Keratinocyte (primary cell): Measurements from ENCODE around the gene FAM120AOS. TPM values are rescaled to one million over a fixed set of nuclear protein-coding genes. Genes with fewer than 3 reads are reported as not detected.

Source experiments
- DNase-seq: peaks from one replicate; pipeline ENCODE4 v3.0.0-alpha.2; 2011; ENCODE audit warnings: low read depth, missing footprints, low spot score
- FAIRE-seq: peaks from 2 replicates; lab custom pipeline; 2011; peaks lifted over from hg19 to GRCh38; lab: Jason Lieb, UNC
- H2AFZ ChIP-seq: 2 replicates; pipeline ENCODE4 v1.6.0; 2012; ENCODE audit warnings: low read length, control low read depth, inconsistent platforms; ENCODE audit not compliant: control insufficient read depth
- H3K27ac ChIP-seq: 2 replicates; pipeline ENCODE4 v1.5.1; 2011; ENCODE audit warnings: low read length; ENCODE audit not compliant: control insufficient read depth, insufficient read depth
- H3K27me3 ChIP-seq: 3 replicates; pipeline ENCODE4 v1.6.0; 2011; ENCODE audit warnings: low read length; ENCODE audit not compliant: control insufficient read depth, insufficient read depth; ENCODE audit errors: extremely low read depth
- H3K36me3 ChIP-seq, 2 experiments: 2 replicates in 1 of 2; 3 replicates in 1 of 2; pipeline ENCODE4 v1.5.1; 2011; ENCODE audit warnings: low read length in 2 of 2, mild to moderate bottlenecking in 1 of 2; ENCODE audit not compliant: control insufficient read depth in 2 of 2, insufficient read depth in 2 of 2; ENCODE audit errors: extremely low read depth in 1 of 2
- H3K4me1 ChIP-seq: 3 replicates; pipeline ENCODE4 v1.5.1; 2011; ENCODE audit warnings: low read length; ENCODE audit not compliant: control insufficient read depth, insufficient read depth; ENCODE audit errors: extremely low read depth
- H3K4me2 ChIP-seq: 3 replicates; pipeline ENCODE4 v1.6.0; 2011; ENCODE audit warnings: low read depth, low read length; ENCODE audit not compliant: control insufficient read depth, insufficient read depth; ENCODE audit errors: extremely low read depth
- H3K4me3 ChIP-seq, 3 experiments: fragments of 200-600 bp in 1 of 3; sonication (generic) in 1 of 3; 2 replicates in 2 of 3; 3 replicates in 1 of 3; pipeline ENCODE4 v1.5.1; 2011 to 2016; ENCODE audit warnings: low read length in 3 of 3, mild to moderate bottlenecking in 3 of 3, control low read depth in 2 of 3, inconsistent platforms in 1 of 3, low read depth in 1 of 3, mixed read lengths in 1 of 3, mixed run types in 1 of 3, moderate library complexity in 1 of 3; ENCODE audit not compliant: control insufficient read depth in 2 of 3, insufficient read depth in 2 of 3; ENCODE audit errors: extremely low read depth in 1 of 3
- H3K79me2 ChIP-seq: 2 replicates; pipeline ENCODE4 v1.6.0; 2012; ENCODE audit warnings: low read length; ENCODE audit not compliant: control insufficient read depth, insufficient read depth
- H3K9ac ChIP-seq: 3 replicates; pipeline ENCODE4 v1.6.0; 2011; ENCODE audit warnings: low read length; ENCODE audit not compliant: control insufficient read depth, insufficient read depth; ENCODE audit errors: extremely low read depth
- H3K9me1 ChIP-seq: 3 replicates; pipeline ENCODE4 v1.6.0; 2011; ENCODE audit warnings: low read length; ENCODE audit not compliant: control insufficient read depth, insufficient read depth; ENCODE audit errors: extremely low read depth
- H3K9me3 ChIP-seq: 2 replicates; pipeline ENCODE4 v1.5.1; 2012; ENCODE audit warnings: low read depth, low read length; ENCODE audit not compliant: control insufficient read depth
- H4K20me1 ChIP-seq: 3 replicates; pipeline ENCODE4 v1.6.0; 2011; ENCODE audit warnings: low read length; ENCODE audit not compliant: control insufficient read depth, insufficient read depth; ENCODE audit errors: extremely low read depth
- EZH2 ChIP-seq: IDR thresholded peaks from one replicate; pipeline ENCODE4 v1.6.1; 2012; ENCODE audit warnings: inconsistent platforms, mild to moderate bottlenecking, low read length, moderate library complexity
- dilution Hi-C: fragments of 300-500 bp; cut with MboI; formaldehyde crosslinking; loops from one replicate; pipeline ENCODE4 v1.7.0; 2020; ENCODE audit warnings: low sequenced_read_pairs; ENCODE audit not compliant: extremely low pct_ligation_motif_present
- polyA plus RNA-seq, 5 experiments: library from polyadenylated mRNA; depleted of rRNA in 3 of 5; stranded (reverse) in 3 of 5; stranded (forward) in 1 of 5; unstranded in 1 of 5; fragments of >200 nt; gene quantifications; 1 replicate in 1 of 5; 2 replicates in 3 of 5; 3 replicates in 1 of 5; pipeline versions ENCODE4 v1.2.1 to v1.2.3, GENCODE V29; 2011 to 2012; ENCODE audit warnings: missing spikeins in 2 of 5, low read depth in 1 of 5, low replicate concordance in 1 of 5
- TF ChIP-seq, protein P1 (sequence below), 3 experiments: IDR thresholded peaks in 1 of 3; conservative IDR thresholded peaks in 1 of 3; optimal IDR thresholded peaks in 1 of 3; 2 replicates in 2 of 3; 3 replicates in 1 of 3; pipeline versions ENCODE3 to v1.5.1; 2011; ENCODE audit warnings: low read length in 3 of 3, mild to moderate bottlenecking in 3 of 3, moderate library complexity in 2 of 3, control low read depth in 1 of 3, inconsistent platforms in 1 of 3; ENCODE audit not compliant: insufficient read depth in 2 of 3; ENCODE audit errors: extremely low read depth in 1 of 3

The FAM120AOS gene
- polyA plus RNA-seq, 1 donor (not counting 4 experiments of a cell fraction or from before 2014, with no cell fraction given), result 18.6 TPM

- peak overlapping the region; percentile 70 for H3K4me2 ChIP-seq
- TF ChIP-seq, protein P1, sequence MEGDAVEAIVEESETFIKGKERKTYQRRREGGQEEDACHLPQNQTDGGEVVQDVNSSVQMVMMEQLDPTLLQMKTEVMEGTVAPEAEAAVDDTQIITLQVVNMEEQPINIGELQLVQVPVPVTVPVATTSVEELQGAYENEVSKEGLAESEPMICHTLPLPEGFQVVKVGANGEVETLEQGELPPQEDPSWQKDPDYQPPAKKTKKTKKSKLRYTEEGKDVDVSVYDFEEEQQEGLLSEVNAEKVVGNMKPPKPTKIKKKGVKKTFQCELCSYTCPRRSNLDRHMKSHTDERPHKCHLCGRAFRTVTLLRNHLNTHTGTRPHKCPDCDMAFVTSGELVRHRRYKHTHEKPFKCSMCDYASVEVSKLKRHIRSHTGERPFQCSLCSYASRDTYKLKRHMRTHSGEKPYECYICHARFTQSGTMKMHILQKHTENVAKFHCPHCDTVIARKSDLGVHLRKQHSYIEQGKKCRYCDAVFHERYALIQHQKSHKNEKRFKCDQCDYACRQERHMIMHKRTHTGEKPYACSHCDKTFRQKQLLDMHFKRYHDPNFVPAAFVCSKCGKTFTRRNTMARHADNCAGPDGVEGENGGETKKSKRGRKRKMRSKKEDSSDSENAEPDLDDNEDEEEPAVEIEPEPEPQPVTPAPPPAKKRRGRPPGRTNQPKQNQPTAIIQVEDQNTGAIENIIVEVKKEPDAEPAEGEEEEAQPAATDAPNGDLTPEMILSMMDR (optimal IDR thresholded peaks at IDR 0.05 in 1 of 3, IDR thresholded peaks at IDR 0.05 in 1 of 3, conservative IDR thresholded peaks at IDR 0.05 in 1 of 3; ENCODE audit: extremely low read depth in 1 of 3, insufficient read depth in 2 of 3, low read length in 3 of 3), result no peak
- no peak for TF ChIP-seq EZH2
- no peaks in the 10 kb centered on the region for H3K27me3 ChIP-seq
- no peak overlapping the region for H3K9ac ChIP-seq
- dilution Hi-C loops, result no loop called here
- H4K20me1 ChIP-seq, result peaks cover 21% of the 10 kb centered on the region
- peaks cover 5% of the 10 kb centered on the region for H3K9me1 ChIP-seq
- H3K79me2 ChIP-seq, result peaks cover 94% of the 10 kb centered on the region
- peaks cover 0 to 2% of the 10 kb centered on the region in 2 experiments for H3K36me3 ChIP-seq
- peak overlapping the region; percentile 29 for H3K27ac ChIP-seq
- no peak for DNase-seq
- peaks cover 38% of the 10 kb centered on the region for H3K4me1 ChIP-seq
- no peak for FAIRE-seq
- no peak overlapping the region for H2AFZ ChIP-seq
- H3K4me3 ChIP-seq, result peak overlapping the region in 2 of 3 experiments; percentile 1 to 15
- no peaks in the 10 kb centered on the region for H3K9me3 ChIP-seq
Measured at GRCh38 chr9:93467462-93467861, 14.1 kb upstream of the FAM120AOS start.

DNA sequence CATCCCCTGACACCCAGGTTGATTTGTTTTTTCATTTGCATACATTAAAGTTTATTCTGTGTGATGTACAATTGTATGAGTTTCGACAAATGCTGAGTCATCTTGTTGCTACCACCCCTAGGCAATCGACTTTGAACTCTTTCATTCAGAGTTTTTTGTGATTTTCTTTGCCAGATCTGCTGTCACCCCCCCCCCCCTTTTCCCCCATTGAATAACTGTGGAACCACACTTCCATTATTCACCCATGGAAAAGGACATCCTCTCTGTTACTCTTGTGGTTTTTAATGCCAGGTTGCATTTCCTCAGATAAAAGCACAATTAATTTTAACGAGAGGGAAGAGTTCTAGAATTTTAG lies 13.7 kb upstream of the FAM120AOS start:
- no peak overlapping the region for H3K9ac ChIP-seq
- no peak overlapping the region for H3K4me3 ChIP-seq
- H3K4me2 ChIP-seq, result peak overlapping the region; percentile 70
- peak overlapping the region; percentile 29 for H3K27ac ChIP-seq
- H3K79me2 ChIP-seq, result peaks cover 94% of the 10 kb centered on the region
- peaks cover 5% of the 10 kb centered on the region for H3K9me1 ChIP-seq
- TF ChIP-seq, protein P1 (optimal IDR thresholded peaks at IDR 0.05 in 1 of 3, IDR thresholded peaks at IDR 0.05 in 1 of 3, conservative IDR thresholded peaks at IDR 0.05 in 1 of 3; ENCODE audit: extremely low read depth in 1 of 3, insufficient read depth in 2 of 3, low read length in 3 of 3), result no peak
- no peaks in the 10 kb centered on the region for H3K27me3 ChIP-seq
- no peaks in the 10 kb centered on the region for H3K9me3 ChIP-seq
- H2AFZ ChIP-seq, result no peak overlapping the region
- dilution Hi-C loops, result no loop called here
- peaks cover 21% of the 10 kb centered on the region for H4K20me1 ChIP-seq
- DNase-seq, result no peak
- no peaks in the 10 kb centered on the region for H3K36me3 ChIP-seq
- no peak for FAIRE-seq
- H3K4me1 ChIP-seq, result peaks cover 40% of the 10 kb centered on the region
